ENCODE data around the gene UCN2. TPM values are rescaled to one million over a fixed set of nuclear protein-coding genes. Genes with fewer than 3 reads are reported as not detected.

UCN2 gene
- total and polyA plus RNA-seq, 2 of the 8 experiments (the other 6 are each of a cell fraction or from before 2014, with no cell fraction given), result 0.14 TPM; not detected in 1

- Histone ChIP-seq H3K79me2 (ENCODE audit: control insufficient read depth in 1 of 2, insufficient read depth in 2 of 2, low read length in 2 of 2) (no peaks in the 10 kb centered on the region), H2AFZ (ENCODE audit: low read length) (no peak overlapping the region), H2BK20ac (ENCODE audit: low read length) (no peak overlapping the region), H3K4ac (replicated peaks; ENCODE audit: insufficient read length, low read depth, low read length) (no peak overlapping the region), H3K27ac (ENCODE audit: low read depth, low read length) (no peak overlapping the region; the same call in 1 of the 2 replicates), H4K91ac (replicated peaks; ENCODE audit: insufficient read length, low read length) (no peak overlapping the region), H4K5ac (ENCODE audit: insufficient read length, low read depth, low read length) (no peak overlapping the region), H3K4me2 (ENCODE audit: insufficient read depth in 1 of 2, low read depth in 2 of 2, low read length in 2 of 2) (no peak overlapping the region), H3K23ac (ENCODE audit: insufficient read length) (no peak overlapping the region), H3K14ac (ENCODE audit: insufficient read length) (no peak overlapping the region), H3K9me3 (ENCODE audit: insufficient read depth in 2 of 2, low read depth in 1 of 2, low read length in 1 of 2) (no peaks in the 10 kb centered on the region), H3K79me1 (ENCODE audit: low read depth, low read length) (no peaks in the 10 kb centered on the region), H4K20me1 (replicated peaks in 1 of 2; ENCODE audit: control insufficient read depth in 1 of 2, insufficient read depth in 2 of 2, low read length in 2 of 2) (peaks cover 0 to 31% of the 10 kb centered on the region in 2 experiments), H2BK12ac (ENCODE audit: low read depth, low read length) (no peak overlapping the region), H2AK5ac (ENCODE audit: low read depth, low read length) (no peak overlapping the region; the same call in 1 of the 2 replicates), H3K27me3 (replicated peaks in 1 of 4; ENCODE audit: control insufficient read depth in 3 of 4, extremely low read depth in 1 of 4, insufficient read depth in 3 of 4, low read length in 3 of 4) (peaks cover 0 to 6% (median 0%) of the 10 kb centered on the region in 4 experiments; a peak in 4 of 7 replicates), H3K36me3 (ENCODE audit: control insufficient read depth in 2 of 4, insufficient read depth in 4 of 4, low read length in 3 of 4) (peaks cover 31 to 36% (median 34%) of the 10 kb centered on the region in 4 experiments), H2BK120ac (replicated peaks; ENCODE audit: low read depth, low read length) (no peak overlapping the region), H3K9ac (replicated peaks in 1 of 4; ENCODE audit: extremely low read depth in 1 of 4, low read depth in 3 of 4, low read length in 3 of 4) (no peak overlapping the region), H2BK15ac (ENCODE audit: low read length) (no peak overlapping the region), H3K4me1 (replicated peaks in 1 of 4; ENCODE audit: control insufficient read depth in 3 of 4, insufficient read depth in 4 of 4, low read length in 3 of 4) (peaks cover 3 to 18% (median 15%) of the 10 kb centered on the region in 4 experiments; a peak in 6 of 7 replicates), H2BK5ac (ENCODE audit: low read depth, low read length) (no peak overlapping the region), H3K56ac (replicated peaks; ENCODE audit: insufficient read length, low read depth, low read length) (no peak overlapping the region), H4K8ac (ENCODE audit: extremely low read depth, insufficient read depth, low read length) (no peak overlapping the region), H3K18ac (ENCODE audit: extremely low read depth, low read length) (no peak overlapping the region), H3K4me3 (ENCODE audit: extremely low read depth in 1 of 4, insufficient read depth in 2 of 4, low read depth in 3 of 4, low read length in 4 of 4) (no peak overlapping the region), H3K23me2 (ENCODE audit: low read depth, low read length) (peaks cover 1% of the 10 kb centered on the region; the same call in 1 of the 2 replicates)
- WGBS, 2 experiments (ENCODE audit: extremely low coverage in 1 of 2, insufficient coverage in 1 of 2, insufficient read length in 1 of 2, insufficient replicate concordance in 2 of 2, low coverage in 1 of 2, low lambda C conversion rate in 2 of 2, missing lambda C conversion rate in 1 of 2), result 100% methylated on average over 6 of the region's 6 CpGs; no CpG with 5 or more reads in 1 of the 2 experiments
- ChIA-PET CTCF (ENCODE audit: partially characterized antibody) (interaction anchor here (1.1 to 1.5 kb wide), 4 partner anchors 10 to 66 kb away, joined by 3 to 5 read pairs (median 4); partner anchors contain the start of genes CELSR3, SLC26A6 and UQCRC1), POLR2A (ENCODE audit: partially characterized antibody) (interaction anchor here (0.7 to 5.1 kb wide), 26 partner anchors 7 to 426 kb away, joined by 3 to 23 read pairs (median 5); partner anchors contain the start of genes CELSR3, PLXNB1, SLC26A6 and UCN2)
- DNase-seq (ENCODE audit: low read depth in 1 of 2, low spot score in 2 of 2) (no peak), FAIRE-seq (no peak)
- TF ChIP-seq ATF2 (IDR thresholded peaks at IDR 0.05; ENCODE audit: low read length), result no peak
- TF ChIP-seq SP1 (IDR thresholded peaks at IDR 0.05; ENCODE audit: low read depth, low read length), result no peak
- no peak for TF ChIP-seq KDM1A (IDR thresholded peaks at IDR 0.05; ENCODE audit: borderline replicate concordance, low read length)
- no peak for TF ChIP-seq BCL11A (IDR thresholded peaks at IDR 0.05; ENCODE audit: low read depth in 2 of 2, low read length in 2 of 2)
- no peak for TF ChIP-seq TCF12 (IDR thresholded peaks at IDR 0.05; ENCODE audit: low read depth, low read length)
- TF ChIP-seq ASH2L (IDR thresholded peaks at IDR 0.05; ENCODE audit: low read length), result no peak
Measured at GRCh38 chr3:48597408-48597800, 33.8 kb upstream of the UCN2 start.

Measured in H1 (cell line).